GM18861 (cell line): ENCODE measurements around the gene FBXL7.
"Not testable (repeated sequence)": the region's sequence is repeated elsewhere in the genome, so short reads cannot be mapped to it uniquely, and the experiment has no call there.

Source experiments
- ATAC-seq: cut with Tn5 transposase; IDR thresholded peaks from one replicate; pipeline ENCODE4 v1.9.1; 2021; ENCODE audit not compliant: unreplicated experiment

FBXL7 gene

DNA sequence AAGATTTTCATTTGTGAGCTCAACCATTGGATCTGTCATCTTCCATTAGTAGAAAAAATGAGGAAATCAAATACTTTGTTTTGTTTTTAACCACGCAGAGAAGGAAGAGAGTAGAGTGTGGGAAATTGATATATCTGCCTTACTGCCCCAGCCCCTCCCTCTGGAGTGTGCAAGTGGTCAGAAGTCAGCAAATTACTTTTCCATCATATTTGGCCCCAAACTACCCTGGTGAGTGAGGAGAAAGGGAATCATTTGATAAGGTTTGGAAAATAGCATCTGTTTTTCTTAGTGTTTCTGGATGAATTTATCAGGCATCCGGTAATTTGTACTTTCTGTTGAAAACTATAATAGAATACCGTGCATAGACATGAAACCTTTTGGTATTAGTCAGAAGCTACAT lies 352.2 kb downstream of the FBXL7 start:
- no peak for ATAC-seq

DNA sequence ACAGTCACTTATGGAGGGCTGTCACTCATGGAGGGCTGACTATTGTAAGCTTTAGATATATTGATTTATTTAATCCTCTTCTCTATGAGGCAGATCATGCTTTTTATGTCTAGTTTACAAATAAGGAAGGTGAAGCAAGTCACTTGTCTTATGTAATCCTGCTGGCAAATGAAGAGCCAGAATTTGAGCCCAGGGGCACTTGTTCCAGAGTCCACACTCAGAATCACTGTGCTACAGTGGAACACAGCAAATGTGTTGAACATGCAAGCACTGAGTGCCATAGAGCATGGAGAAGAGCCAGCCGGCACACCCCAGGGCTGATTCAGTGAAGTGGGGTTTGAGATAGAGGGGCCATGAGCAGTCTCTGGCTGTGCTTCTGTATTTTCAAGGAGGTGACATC lies 353.0 kb downstream of the FBXL7 start:
- no peak for ATAC-seq

DNA sequence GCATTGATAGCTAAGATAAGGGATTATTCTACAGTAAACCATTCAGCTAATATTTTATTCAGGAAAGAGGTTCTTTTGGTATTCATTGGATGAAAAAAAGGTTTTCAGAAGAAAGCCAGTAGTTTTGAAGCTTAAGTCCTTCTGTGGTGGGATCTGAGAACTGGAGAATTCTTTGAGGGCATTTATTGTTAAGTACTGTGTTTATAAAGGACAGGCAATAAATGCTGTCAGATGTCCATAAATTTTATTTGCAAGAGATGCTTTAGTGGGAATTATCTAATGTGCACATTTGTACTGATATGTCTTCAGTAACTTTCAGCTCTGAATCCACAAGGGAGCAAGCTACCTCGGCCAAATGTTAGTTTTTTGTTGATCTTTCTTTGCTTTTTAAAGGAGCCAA lies 358.3 kb downstream of the FBXL7 start:
- no peak for ATAC-seq

DNA sequence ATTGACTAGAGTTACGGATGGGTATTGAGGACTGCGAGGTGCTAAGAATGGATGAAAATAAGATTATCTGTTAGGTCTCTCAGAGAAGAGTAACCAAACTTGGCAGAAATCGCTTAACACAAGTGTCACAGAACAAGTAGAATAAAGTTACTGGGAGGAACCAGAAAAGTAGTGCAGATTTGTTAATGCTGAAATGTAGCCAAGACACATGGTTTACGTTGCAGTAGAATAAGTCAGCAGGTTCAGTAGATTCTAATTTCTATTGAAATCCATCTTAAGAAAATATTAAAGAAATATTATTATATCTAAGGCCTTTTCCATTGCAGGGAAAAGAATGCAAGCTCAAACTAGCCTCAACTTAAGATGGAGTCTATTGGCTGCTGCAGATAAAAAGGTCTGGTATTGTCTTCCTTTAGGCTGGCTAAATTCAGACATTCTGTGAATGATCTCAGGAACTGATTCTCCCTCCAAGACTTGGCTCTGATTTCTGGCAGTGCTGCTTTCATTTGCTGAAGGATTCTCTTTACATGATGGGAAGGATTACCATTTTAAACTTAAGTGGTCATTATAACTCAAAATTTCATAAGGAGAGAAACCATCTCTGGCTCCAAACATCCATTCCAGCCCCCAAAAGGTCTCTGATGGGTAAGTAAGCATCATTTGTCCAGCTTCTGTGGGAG lies 364.7 kb downstream of the FBXL7 start:
- ATAC-seq = no peak

DNA sequence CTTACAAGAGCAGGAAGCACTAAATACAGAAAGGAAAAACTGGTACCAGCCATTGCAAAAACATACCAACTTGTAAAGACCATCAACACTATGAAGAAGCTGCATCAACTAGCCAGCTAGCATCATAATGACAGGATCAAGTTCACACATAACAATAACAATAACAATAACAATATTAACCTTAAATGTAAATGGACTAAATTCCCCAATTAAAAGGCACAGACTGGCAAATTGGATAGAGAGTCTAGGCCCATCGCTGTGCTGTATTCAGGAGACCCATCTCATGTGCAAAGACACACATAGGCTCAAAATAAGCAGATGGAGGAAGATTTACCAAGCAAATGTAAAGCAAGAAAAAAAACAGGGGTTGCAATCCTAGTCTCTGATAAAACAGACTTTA lies 372.3 kb downstream of the FBXL7 start:
- not testable (repeated sequence) for ATAC-seq

DNA sequence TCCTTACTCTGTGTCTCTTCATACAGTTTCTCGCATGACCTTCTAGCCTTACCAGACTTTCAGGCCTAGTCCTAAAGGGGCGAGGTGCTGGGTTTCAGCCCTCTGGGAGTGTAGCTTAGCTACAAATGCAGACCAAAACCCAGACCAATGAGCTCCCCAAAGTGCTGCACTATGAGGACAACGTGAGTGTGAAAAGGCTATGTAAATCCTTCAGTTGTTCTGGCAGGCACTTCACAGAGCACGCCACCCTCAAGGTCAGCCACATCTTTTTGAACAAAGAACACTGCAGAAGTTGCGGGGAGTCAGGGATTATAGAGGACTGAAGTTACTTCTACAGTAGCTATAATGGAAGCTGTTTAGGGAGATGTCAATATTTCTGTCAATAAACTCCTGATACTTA lies 377.9 kb downstream of the FBXL7 start:
- no peak for ATAC-seq

DNA sequence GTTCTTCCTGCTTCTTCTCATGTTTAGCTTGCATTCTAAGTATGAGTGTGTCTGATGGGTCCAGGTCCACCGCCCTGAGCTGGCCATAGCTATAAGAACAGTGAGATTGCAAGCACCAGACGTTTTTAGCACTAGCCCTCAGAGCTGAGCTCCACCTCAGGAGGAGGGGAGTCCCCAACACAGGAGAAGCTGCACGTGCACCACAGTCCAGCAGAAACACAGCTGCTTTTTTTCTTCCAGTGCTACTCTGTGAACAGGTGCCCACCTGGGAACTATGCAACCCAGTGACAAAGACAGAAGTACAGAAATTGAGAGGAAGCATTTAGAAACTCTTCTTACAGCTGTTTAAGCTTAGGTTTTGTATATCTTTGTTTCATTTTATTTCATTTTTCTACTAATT lies 380.2 kb downstream of the FBXL7 start:
- ATAC-seq = no peak

DNA sequence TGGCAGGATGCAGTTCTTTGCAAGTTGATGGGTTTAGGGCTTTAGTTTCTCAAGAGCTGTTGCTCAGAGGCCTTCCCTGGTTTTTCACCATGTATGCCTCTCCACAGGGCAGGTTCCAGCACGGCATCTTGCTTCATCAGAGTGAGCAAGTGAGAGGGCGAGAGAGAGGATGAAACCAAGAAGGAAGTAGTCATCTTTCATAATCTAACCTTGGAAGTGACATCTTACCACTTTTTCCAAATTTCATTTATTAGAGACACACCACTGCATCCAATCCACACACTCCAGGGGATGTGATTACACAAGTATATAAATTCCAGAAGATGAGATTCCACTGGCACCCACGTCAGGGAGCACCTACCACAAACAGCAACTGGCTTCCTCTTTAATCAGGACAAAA lies 385.2 kb downstream of the FBXL7 start:
- no peak for ATAC-seq

DNA sequence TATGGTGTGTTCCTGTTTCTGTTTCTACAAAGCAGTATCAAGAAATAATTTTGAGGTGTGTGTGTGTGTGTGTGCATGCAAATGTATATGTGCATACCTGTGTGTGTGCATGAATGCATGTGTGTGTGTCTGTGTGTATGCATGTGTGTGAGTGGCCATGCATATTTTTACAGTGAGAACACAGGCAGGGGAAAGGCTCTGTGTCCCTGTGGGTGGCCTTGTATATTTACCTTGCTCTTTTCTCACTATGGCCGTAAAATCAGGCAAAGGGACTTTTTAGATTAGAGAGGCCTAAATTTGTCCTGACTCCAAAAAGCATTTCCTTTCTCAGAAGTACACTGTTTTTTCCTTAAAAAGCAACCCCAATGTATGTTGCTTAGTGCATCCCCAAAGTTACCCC lies 386.2 kb downstream of the FBXL7 start:
- no peak for ATAC-seq

DNA sequence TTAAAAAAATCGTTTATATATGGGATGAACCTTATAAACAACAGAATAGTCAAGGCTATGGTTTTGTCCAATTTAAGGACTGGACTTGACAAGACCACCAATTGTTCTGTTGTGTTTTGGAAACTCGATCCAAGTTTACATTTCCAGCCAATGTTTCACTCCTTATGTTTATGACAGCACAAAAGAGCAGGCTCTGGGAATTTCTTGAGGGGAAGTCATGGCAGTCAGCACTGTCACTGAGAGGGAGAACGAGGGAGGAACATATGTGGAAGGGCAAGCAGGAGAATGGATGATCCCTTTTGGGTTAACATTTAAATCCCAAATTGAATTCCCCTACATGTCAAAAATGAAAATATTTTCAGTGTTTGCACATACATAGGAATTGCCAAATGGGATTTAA lies 387.1 kb downstream of the FBXL7 start:
- ATAC-seq = no peak

DNA sequence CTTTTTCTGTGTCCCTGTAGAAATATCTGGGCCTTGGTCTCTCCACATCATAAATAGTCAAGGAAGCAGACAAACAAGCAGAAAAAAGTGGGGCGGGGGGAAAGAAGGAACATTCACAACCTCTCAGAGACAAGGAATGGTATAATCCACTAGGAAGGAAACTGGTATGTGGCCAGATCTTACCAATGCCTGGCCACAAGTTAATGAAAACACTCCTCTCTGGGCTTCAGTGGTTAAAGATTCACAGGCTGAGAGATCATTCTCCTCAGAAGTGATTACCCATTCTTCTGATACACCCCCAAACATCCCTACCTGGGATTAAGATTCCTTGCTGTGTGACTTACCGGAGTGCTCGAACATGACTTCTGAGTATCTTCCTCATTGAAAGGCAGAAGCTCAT lies 389.0 kb downstream of the FBXL7 start:
- ATAC-seq = no peak

DNA sequence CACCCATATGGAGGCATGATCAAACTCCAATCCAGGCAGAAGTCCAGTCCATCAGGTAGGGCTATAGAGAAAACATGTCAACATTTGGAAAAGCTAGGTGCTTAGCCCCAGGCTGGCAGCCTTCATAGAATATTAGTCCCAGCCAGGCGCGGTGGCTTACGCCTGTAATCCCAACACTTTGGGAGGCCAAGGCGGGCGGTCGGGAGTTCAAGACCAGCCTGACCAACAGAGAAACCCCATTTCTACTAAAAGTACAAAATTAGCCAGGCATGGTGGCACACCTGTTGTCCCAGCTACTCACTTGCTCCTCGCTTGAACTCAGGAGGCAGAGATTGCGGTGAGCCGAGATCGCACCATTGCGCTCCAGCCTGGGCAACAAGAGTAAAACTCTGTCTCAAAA lies 393.9 kb downstream of the FBXL7 start:
- no peak for ATAC-seq

DNA sequence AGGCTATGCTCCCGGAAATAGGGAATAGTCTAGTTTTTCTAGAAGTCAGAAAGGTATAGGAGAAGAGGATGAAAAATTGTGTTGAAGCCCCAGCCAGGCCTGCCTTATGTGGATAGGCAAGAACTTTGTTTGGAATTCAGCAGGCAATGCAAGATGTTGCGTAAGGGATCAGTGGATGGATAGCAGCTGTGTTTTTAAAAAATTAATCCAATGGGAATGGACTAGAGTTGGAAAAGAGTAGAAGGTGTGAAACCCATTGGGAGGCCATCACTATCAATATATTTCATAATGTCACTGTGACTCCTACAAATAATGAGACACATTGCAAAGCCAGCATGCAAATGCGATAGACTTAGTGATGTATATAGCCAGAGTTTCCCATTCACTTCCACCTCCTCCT lies 397.7 kb downstream of the FBXL7 start:
- ATAC-seq = no peak

DNA sequence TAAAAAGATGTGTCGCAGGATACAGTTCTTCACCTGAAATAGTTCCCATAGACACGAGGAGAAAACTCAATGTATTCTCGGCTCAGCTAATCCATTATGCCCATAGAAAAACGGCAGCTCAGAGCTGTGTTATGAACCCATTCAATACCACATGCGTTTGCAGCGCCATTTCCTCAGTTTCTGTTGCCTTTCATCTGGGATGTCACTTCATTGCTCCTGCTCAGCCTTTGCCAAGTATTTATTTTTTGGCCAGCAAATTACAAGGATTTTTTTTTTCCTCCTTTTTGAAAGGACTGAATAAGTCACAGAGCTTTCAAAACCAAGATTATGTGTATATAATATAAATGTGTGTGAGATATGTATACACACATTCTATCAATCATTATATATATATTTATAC lies 398.7 kb downstream of the FBXL7 start:
- ATAC-seq = no peak

DNA sequence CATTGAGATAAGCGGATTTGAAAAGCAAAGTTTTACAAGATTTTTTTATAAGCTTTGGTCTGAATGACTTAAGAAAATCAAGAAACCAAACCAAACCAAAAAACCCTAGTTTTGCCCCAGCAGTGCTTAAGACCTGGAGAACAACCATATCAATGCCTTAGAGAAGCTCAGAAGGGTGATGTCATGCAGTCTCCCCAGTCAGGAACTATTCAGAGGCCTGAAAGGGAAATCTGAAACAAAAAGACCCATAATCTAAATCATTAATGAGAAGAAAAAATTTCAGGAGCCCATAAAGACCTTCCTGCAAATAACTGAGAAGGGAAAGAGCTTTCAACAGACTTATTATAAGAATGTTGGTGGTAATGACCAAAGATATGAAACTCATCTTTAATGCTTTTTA lies 399.5 kb downstream of the FBXL7 start:
- no peak for ATAC-seq

DNA sequence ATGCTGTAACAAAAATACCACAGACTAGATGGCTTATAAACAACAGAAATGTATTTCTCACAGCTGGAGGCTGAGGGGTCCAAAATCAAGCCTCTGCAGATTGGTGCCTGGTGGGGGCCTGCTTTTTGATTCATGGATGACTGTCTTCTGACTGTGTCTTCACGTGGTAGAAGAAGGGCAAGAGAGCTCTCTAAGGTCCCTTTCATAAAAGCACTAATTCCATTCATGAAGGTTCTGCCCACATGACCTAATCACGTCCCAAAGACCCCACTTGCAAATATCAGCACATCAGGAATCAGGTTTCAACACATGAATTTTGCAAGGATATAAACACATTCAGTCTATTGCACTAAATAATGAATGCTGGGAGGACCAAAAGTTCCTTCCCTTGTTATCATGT lies 401.2 kb downstream of the FBXL7 start:
- ATAC-seq = no peak

DNA sequence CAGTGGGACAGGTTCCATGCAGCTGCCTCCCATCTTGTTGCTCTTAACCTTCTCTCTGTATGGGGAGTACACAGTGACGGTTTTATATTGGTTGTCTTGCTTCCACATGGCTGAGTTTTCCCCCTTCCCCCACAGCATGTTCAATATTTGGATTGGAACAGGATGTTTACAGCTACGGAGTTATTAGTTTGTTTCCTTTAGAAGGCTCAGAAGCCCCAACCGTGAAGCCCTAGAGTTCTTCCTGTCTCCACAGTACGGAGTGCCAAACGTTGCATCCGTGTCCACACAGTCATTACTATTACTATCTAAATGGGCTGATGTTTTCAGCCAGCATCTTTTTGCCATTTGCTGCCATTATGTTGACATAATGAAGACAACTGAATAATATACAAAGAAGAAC lies 402.1 kb downstream of the FBXL7 start:
- no peak for ATAC-seq

DNA sequence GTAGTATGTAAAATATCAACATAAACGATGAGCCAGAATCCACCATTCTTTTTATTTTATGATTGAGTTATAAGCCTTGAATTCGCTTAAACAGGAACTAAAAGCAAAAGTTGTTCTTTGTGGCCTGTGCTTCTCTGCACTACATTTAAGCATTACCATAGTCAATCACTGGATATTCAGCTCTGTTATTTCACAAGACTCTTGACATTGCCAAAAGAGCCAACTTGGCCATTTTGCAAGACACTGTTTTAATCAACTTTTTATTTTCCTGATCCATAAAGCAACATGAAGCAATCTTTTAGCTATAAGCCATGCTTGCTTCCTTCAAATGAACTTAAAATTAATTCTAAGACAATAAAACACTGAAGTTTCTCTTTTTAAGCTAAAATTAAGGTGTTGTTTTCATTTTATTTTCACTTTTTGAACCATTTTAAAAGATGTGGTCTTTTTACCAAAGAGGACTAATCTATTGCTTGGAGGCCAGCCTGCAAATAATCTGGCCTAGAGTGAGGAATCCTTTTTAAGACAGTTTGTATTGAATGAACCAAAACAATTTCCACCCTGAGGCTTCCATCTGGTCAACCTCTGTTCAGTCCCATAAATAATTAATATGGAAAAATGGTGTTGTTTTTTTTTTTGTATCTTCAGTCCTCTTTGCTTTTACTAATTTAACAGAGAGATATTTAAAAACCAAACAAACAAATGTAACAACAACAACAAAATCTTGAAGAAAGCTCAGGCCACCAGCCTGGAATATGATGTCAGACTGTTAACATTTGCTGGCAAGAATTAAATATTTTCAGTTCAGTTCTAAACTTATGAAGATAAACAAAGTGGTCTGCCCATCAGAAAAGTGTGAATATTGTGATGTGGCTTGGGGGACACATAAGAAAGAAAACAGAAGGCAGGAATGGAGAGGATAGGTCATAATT lies 405.2 kb downstream of the FBXL7 start:
- ATAC-seq = no peak

DNA sequence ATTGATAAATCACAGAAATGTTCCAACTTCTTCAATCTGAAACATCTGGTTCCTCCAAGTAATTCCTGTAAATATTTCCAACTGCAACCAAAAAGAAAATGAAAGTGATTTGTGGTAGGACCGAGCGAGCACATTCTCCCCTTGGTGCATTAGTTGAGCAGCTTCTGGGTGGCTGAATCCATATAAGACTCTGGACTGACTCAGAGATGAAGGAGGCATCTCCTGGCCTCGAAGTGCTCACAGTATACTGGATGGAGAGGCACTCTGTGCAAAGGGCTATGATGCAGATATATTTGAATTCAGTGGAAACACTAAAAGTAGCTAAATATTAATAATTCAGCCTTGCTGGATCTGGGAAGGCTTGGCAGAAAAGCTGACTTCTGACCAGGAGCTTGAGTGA lies 414.7 kb downstream of the FBXL7 start:
- ATAC-seq = no peak

DNA sequence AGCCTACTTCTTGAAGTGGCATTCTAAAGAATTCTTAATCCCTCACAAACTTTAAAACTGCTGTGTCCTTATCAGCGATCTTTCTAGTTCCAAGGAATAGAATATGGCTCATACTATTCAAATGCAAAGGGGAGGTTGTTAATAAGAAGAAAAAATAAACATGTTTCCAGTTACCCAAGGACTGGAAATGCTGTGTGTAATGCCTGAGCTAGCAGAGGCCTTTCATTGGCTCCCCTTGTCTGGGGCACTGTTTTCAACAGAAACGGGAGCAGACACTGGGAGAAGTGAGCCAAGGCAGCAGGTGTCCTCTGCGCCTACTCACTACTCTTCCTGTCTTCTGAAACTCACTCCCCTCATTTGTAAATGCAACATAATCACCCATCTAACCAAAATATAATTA lies 426.6 kb downstream of the FBXL7 start:
- no peak for ATAC-seq

DNA sequence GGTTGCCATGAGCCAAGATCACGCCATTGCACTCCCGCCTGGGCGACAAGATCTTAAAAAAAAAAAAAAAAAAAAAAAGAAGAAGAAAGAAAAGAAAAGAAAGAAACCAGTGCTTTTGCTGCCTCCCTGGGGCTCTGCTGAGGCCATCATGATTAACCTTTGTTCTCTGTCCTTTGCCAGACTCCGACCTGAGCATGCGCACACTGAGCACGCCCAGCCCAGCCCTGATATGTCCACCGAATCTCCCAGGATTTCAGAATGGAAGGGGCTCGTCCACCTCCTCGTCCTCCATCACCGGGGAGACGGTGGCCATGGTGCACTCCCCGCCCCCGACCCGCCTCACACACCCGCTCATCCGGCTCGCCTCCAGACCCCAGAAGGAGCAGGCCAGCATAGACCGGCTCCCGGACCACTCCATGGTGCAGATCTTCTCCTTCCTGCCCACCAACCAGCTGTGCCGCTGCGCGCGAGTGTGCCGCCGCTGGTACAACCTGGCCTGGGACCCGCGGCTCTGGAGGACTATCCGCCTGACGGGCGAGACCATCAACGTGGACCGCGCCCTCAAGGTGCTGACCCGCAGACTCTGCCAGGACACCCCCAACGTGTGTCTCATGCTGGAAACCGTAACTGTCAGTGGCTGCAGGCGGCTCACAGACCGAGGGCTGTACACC lies 427.9 kb downstream of the FBXL7 start:
- no peak for ATAC-seq
